K562 (cell line): Measurements from ENCODE around the gene LRGUK. TPM values are rescaled to one million over a fixed set of nuclear protein-coding genes. Genes with fewer than 3 reads are reported as not detected.

Experiments used
- ATF7 ChIP-seq: fragments of 450-650 bp; IDR thresholded peaks from 2 replicates; pipeline ENCODE4 v1.7.1; 2014; ENCODE audit warnings: mild to moderate bottlenecking, moderate library complexity
- BDP1 ChIP-seq: IDR thresholded peaks from 3 replicates; pipeline ENCODE4 v1.6.1; 2011; ENCODE audit not compliant: insufficient read length, insufficient read depth
- BMI1 ChIP-seq: fragments of 150-350 bp; IDR thresholded peaks from 2 replicates; pipeline ENCODE4 v1.6.1; 2014; ENCODE audit warnings: low read length
- ERF ChIP-seq: fragments of 450-650 bp; formaldehyde crosslinking; IDR thresholded peaks from 2 replicates; pipeline ENCODE4 v1.4.0; 2020; ENCODE audit warnings: mild to moderate bottlenecking, mixed read lengths
- FOXP1 ChIP-seq: sonication (generic); formaldehyde crosslinking; IDR thresholded peaks from 2 replicates; pipeline ENCODE4 v1.8.0; 2022; ENCODE audit warnings: mild to moderate bottlenecking, missing genetic modification reagents
- GABPA ChIP-seq: fragments of 200-800 bp; sonication (Bioruptor generic); conservative IDR thresholded peaks from 2 replicates; pipeline ENCODE4 v1.6.1; 2016; ENCODE audit warnings: low read depth, missing genetic modification characterization, missing compliant biosample characterization
- L3MBTL2 ChIP-seq: fragments of 450-650 bp; IDR thresholded peaks from 2 replicates; pipeline ENCODE4 v1.6.1; 2016; ENCODE audit warnings: mild to moderate bottlenecking, moderate library complexity
- LCOR ChIP-seq: sonication (generic); formaldehyde crosslinking; IDR thresholded peaks from 2 replicates; pipeline ENCODE4 v1.8.0; 2022; ENCODE audit warnings: mild to moderate bottlenecking, missing genetic modification reagents
- MEIS2 ChIP-seq: fragments of 450-650 bp; IDR thresholded peaks from 2 replicates; pipeline ENCODE4 v1.6.1; 2014; ENCODE audit warnings: mild to moderate bottlenecking; ENCODE audit not compliant: partially characterized antibody
- NEUROD1 ChIP-seq: fragments of 150-350 bp; IDR thresholded peaks from 2 replicates; pipeline ENCODE4 v1.6.1; 2014; ENCODE audit warnings: borderline replicate concordance, low read length, low read depth; ENCODE audit not compliant: partially characterized antibody
- POLR2H ChIP-seq: IDR thresholded peaks from 2 replicates; pipeline ENCODE4 v1.6.1; 2016; ENCODE audit warnings: missing genetic modification characterization, low read depth, mild to moderate bottlenecking, control low read depth, missing compliant biosample characterization, moderate library complexity
- RAD21 ChIP-seq, 2 experiments: fragments of 250-450 bp in 1 of 2; fragments of 450-650 bp in 1 of 2; sonication (Bioruptor Pico) in 1 of 2; formaldehyde crosslinking in 1 of 2; IDR thresholded peaks in 1 of 2; conservative IDR thresholded peaks in 1 of 2; 2 replicates each; pipeline versions ENCODE4 v1.4.0 to v1.8.0; 2020 to 2022; ENCODE audit warnings: mild to moderate bottlenecking in 2 of 2, moderate library complexity in 1 of 2
- SMAD2 ChIP-seq: fragments of 150-350 bp; IDR thresholded peaks from 2 replicates; pipeline ENCODE4 v1.6.1; 2014; ENCODE audit warnings: low read depth, mild to moderate bottlenecking, low read length
- SNIP1 ChIP-seq: fragments of 450-650 bp; IDR thresholded peaks from 2 replicates; pipeline ENCODE4 v1.7.1; 2017; ENCODE audit warnings: low read depth, mild to moderate bottlenecking
- SOX6 ChIP-seq: fragments of 450-650 bp; IDR thresholded peaks from 2 replicates; pipeline ENCODE4 v1.6.1; 2014; ENCODE audit warnings: mild to moderate bottlenecking
- ZBTB7A ChIP-seq: IDR thresholded peaks from 2 replicates; pipeline ENCODE4 v1.6.1; 2011; ENCODE audit warnings: low read depth, mild to moderate bottlenecking, low read length, moderate library complexity, borderline replicate concordance; ENCODE audit not compliant: control insufficient read depth
- ZNF274 ChIP-seq: IDR thresholded peaks from 2 replicates; pipeline ENCODE4 v1.6.1; 2011; ENCODE audit warnings: low read depth, mild to moderate bottlenecking, low read length, moderate library complexity, borderline replicate concordance
- ZNF583 ChIP-seq: fragments of 250-450 bp; sonication (Bioruptor Pico); IDR thresholded peaks from 2 replicates; pipeline ENCODE4 v1.4.0; 2020
- ZNF668 ChIP-seq: fragments of 250-450 bp; sonication (Bioruptor Pico); IDR thresholded peaks from 2 replicates; pipeline ENCODE4 v1.8.0; 2022; ENCODE audit warnings: mild to moderate bottlenecking, inconsistent platforms
- ZNF77 ChIP-seq: fragments of 250-450 bp; sonication (Bioruptor Pico); IDR thresholded peaks from 2 replicates; pipeline ENCODE4 v1.5.0; 2020
- polyA plus RNA-seq, 8 experiments: library from polyadenylated mRNA; depleted of rRNA in 4 of 8; stranded (reverse) in 5 of 8; unstranded in 3 of 8; fragments of >200 nt; fragmentation: Nextera tagmentation in 2 of 8; fragmentation: Illumina TruSeq in 1 of 8; extraction: Ambion mirVana in 2 of 8; extraction: Trizol in 1 of 8; gene quantifications; 2 replicates each; pipeline versions ENCODE4 v1.2.1 to v1.2.3, GENCODE V29; 2011 to 2014; ENCODE audit warnings: inconsistent platforms in 1 of 8, missing spikeins in 1 of 8
- total RNA-seq, 7 experiments: library from RNA; depleted of rRNA in 6 of 7; stranded (reverse); fragments of >200 nt in 6 of 7; fragmentation: Illumina TruSeq in 2 of 7; extraction: Trizol in 2 of 7; gene quantifications; 2 replicates each; pipeline versions ENCODE4 v1.2.1 to v1.2.3, GENCODE V29; 2011 to 2021; ENCODE audit warnings: low replicate concordance in 1 of 7
- TF ChIP-seq, protein P1 (sequence below), 2 experiments: fragments of 450-650 bp in 1 of 2; sonication (generic) in 1 of 2; formaldehyde crosslinking; conservative IDR thresholded peaks; 2 replicates each; pipeline versions ENCODE4 v1.4.0 to v1.8.1; 2020 to 2022; ENCODE audit warnings: mild to moderate bottlenecking in 1 of 2, missing genetic modification reagents in 1 of 2
- TF ChIP-seq, protein P2 (sequence below): fragments of 450-650 bp; IDR thresholded peaks from 2 replicates; pipeline ENCODE4 v1.6.1; 2014; ENCODE audit warnings: low read depth, mild to moderate bottlenecking, moderate library complexity, borderline replicate concordance
- TF ChIP-seq, protein P3 (sequence below), 3 experiments: IDR thresholded peaks in 2 of 3; conservative IDR thresholded peaks in 1 of 3; 2 replicates each; pipeline ENCODE4 v1.5.1; 2011 to 2012; ENCODE audit warnings: low read length in 3 of 3, mild to moderate bottlenecking in 3 of 3, control low read depth in 2 of 3, improper control_type of control experiment in 1 of 3, inconsistent platforms in 1 of 3, low read depth in 1 of 3, mixed read lengths in 1 of 3, moderate library complexity in 1 of 3; ENCODE audit not compliant: insufficient read depth in 2 of 3

Gene LRGUK
- total and polyA plus RNA-seq, 9 of the 15 experiments (the other 6 are each of a cell fraction or from before 2014, with no cell fraction given), result 0.04 to 0.33 (median 0.18) TPM

DNA sequence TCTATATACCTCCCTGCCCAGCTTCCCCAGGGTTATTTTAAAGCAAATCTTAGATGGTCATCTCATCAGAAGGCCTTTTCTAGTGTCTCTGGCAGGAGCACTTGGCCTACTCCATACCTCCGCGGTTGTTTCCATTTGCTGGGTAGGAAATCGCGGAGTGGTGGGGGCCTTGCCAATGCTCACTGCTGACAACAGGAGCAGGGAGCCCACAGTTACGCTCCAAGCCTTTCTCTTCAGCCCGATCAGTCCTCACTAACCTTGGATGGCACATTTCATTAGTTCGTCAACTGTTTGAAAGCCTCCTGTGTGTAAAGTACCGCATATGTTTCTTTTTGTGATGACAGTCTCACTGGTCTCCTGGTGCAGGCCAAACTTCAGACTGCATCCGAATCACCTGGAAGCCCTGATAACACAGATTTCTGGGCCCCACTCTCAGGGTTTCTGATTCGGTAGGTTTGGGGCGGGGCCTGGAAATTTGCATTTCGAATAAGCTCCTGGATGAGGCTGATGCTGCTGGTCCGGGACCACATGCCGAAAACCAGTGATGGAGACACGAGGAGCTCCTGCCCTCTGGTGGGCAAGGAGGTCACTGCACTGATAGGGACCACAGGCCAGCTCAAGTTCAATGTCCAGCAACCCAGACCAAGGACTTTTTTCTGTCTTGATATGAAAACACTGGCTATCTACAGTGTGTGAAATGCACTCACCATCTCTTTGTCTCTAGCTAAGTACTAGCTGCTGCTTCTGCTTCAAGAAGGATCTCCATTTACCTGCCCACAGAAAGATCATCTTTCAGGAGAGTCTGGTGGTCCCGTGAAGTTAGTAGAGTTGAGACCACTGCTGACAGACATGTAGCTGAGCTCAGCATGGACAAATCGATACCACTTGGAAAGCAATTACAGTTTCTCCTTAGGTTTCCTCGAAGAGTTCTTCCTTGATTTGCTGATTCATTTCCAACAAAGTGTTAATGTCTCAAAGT is 14.0 kb downstream of the LRGUK start (continued):
- TF ChIP-seq BMI1 (0 out of 2 replicates have a peak, but pooled peaks have one; percentile 27), ZNF583 (CRISPR knock-in tag) (no peak), ZNF668 (no peak), SOX6 (no peak), LCOR (CRISPR knock-in tag) (peak; percentile 85), RAD21 (CRISPR knock-in tag; conservative IDR thresholded peaks at IDR 0.05 in 1 of 2, IDR thresholded peaks at IDR 0.05 in 1 of 2) (peak; percentile 93 to 95), ZNF274 (no peak), GABPA (tag) (no peak), MEIS2 (no peak), SNIP1 (no peak), NEUROD1 (no peak), ZNF77 (CRISPR knock-in tag) (no peak), FOXP1 (CRISPR knock-in tag) (no peak; the same call in 1 of the 2 replicates), POLR2H (tag) (no peak), SMAD2 (no peak), L3MBTL2 (peak; percentile 52; the same call in 1 of the 2 replicates), BDP1 (no peak), ATF7 (peak; percentile 39; the same call in 1 of the 2 replicates), ZBTB7A (no peak), ERF (CRISPR knock-in tag) (no peak)
- TF ChIP-seq, protein P1, sequence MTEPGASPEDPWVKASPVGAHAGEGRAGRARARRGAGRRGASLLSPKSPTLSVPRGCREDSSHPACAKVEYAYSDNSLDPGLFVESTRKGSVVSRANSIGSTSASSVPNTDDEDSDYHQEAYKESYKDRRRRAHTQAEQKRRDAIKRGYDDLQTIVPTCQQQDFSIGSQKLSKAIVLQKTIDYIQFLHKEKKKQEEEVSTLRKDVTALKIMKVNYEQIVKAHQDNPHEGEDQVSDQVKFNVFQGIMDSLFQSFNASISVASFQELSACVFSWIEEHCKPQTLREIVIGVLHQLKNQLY (CRISPR knock-in tag; conservative IDR thresholded peaks at IDR 0.05), result no peak
- TF ChIP-seq, protein P2, sequence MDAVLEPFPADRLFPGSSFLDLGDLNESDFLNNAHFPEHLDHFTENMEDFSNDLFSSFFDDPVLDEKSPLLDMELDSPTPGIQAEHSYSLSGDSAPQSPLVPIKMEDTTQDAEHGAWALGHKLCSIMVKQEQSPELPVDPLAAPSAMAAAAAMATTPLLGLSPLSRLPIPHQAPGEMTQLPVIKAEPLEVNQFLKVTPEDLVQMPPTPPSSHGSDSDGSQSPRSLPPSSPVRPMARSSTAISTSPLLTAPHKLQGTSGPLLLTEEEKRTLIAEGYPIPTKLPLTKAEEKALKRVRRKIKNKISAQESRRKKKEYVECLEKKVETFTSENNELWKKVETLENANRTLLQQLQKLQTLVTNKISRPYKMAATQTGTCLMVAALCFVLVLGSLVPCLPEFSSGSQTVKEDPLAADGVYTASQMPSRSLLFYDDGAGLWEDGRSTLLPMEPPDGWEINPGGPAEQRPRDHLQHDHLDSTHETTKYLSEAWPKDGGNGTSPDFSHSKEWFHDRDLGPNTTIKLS, result no peak
- TF ChIP-seq, protein P3, sequence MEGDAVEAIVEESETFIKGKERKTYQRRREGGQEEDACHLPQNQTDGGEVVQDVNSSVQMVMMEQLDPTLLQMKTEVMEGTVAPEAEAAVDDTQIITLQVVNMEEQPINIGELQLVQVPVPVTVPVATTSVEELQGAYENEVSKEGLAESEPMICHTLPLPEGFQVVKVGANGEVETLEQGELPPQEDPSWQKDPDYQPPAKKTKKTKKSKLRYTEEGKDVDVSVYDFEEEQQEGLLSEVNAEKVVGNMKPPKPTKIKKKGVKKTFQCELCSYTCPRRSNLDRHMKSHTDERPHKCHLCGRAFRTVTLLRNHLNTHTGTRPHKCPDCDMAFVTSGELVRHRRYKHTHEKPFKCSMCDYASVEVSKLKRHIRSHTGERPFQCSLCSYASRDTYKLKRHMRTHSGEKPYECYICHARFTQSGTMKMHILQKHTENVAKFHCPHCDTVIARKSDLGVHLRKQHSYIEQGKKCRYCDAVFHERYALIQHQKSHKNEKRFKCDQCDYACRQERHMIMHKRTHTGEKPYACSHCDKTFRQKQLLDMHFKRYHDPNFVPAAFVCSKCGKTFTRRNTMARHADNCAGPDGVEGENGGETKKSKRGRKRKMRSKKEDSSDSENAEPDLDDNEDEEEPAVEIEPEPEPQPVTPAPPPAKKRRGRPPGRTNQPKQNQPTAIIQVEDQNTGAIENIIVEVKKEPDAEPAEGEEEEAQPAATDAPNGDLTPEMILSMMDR (IDR thresholded peaks at IDR 0.05 in 2 of 3, conservative IDR thresholded peaks at IDR 0.05 in 1 of 3; ENCODE audit: insufficient read depth in 2 of 3, low read depth in 1 of 3, low read length in 3 of 3), result peak; percentile 92 to 98 (median 97)
